Measurements from ENCODE around the gene MYB. TPM values are rescaled to one million over a fixed set of nuclear protein-coding genes. Genes with fewer than 3 reads are reported as not detected.

Gene MYB
- total and polyA plus RNA-seq, 2 experiments from 2014 or later = 4.2 to 7.9 TPM

- TF ChIP-seq ZNF462 (CRISPR knock-in tag; IDR thresholded peaks at IDR 0.05) = no peak
- TF ChIP-seq EZH2phosphoT487 (IDR thresholded peaks at IDR 0.05; ENCODE audit: unreplicated experiment) = no peak
Measured at GRCh38 chr6:135146162-135146934, 34.8 kb upstream of the MYB start (continued).

GRCh38 chr6:135147637-135148592, 33.2 kb upstream of the MYB start:
- Histone ChIP-seq H3K27me3 (ENCODE audit: insufficient read depth) (no peaks in the 10 kb centered on the region), H3K79me2 (replicated peaks; ENCODE audit: insufficient read depth) (no peaks in the 10 kb centered on the region), H3K4me3 (no peak overlapping the region), H3K4me1 (ENCODE audit: insufficient read depth) (peaks cover 7% of the 10 kb centered on the region), H4K20me1 (replicated peaks; ENCODE audit: insufficient read depth) (no peaks in the 10 kb centered on the region), H3K27ac (ENCODE audit: low read depth) (no peak overlapping the region), H3K4me2 (no peak overlapping the region), H3F3A (replicated peaks; ENCODE audit: low read depth) (no peaks in the 10 kb centered on the region), H2AFZ (no peak overlapping the region; the same call in 1 of the 2 replicates), H3K36me3 (ENCODE audit: insufficient read depth) (no peaks in the 10 kb centered on the region), H3K9me2 (ENCODE audit: insufficient read depth) (no peaks in the 10 kb centered on the region)
- Mint-ChIP-seq H3K4me1 (peaks cover 17% of the 10 kb centered on the region), H3K27ac (no peak overlapping the region), H3K27me3 (ENCODE audit: insufficient read depth, low read depth, poor library complexity) (peaks cover 1% of the 10 kb centered on the region), H3K9me3 (peaks cover 7% of the 10 kb centered on the region; the same call in 2 of the 3 replicates), H3K36me3 (ENCODE audit: low read depth) (no peaks in the 10 kb centered on the region; the same call in 2 of the 3 replicates), H3K4me3 (no peak overlapping the region)
- ATAC-seq = no peak
- TF ChIP-seq ZNF114 (CRISPR knock-in tag; IDR thresholded peaks at IDR 0.05) = no peak
- no peak for TF ChIP-seq STAT1 (IDR thresholded peaks at IDR 0.05; ENCODE audit: unreplicated experiment)
- no peak for DNase-seq (ENCODE audit: low spot score)

All from GM23338 (cell line).